Gastrocnemius medialis (tissue), 4 donors: ENCODE data around the gene NBPF14. TPM values are rescaled to one million over a fixed set of nuclear protein-coding genes. Genes with fewer than 3 reads are reported as not detected.
"Not testable (repeated sequence)": the region's sequence is repeated elsewhere in the genome, so short reads cannot be mapped to it uniquely, and the experiment has no call there.

Experiments
- ATAC-seq, 2 donors: fragments of 150-250 bp; one replicate each; pipeline ENCODE4 v1.9.1; 2016
- DNase-seq, 2 donors: peaks; one replicate each; pipeline ENCODE4 v3.0.0-alpha.2; 2019
- H3K27ac ChIP-seq, 4 donors: fragments of 200-600 bp; sonication (generic); 1 replicate in 1 of 4; 2 replicates in 3 of 4; pipeline ENCODE4 v1.5.1; 2016 to 2018; ENCODE audit warnings: mild to moderate bottlenecking in 2 of 4, moderate library complexity in 1 of 4
- H3K27me3 ChIP-seq, 3 donors: fragments of 200-600 bp; sonication (generic) in 2 of 3; 1 replicate in 1 of 3; 2 replicates in 2 of 3; pipeline versions ENCODE4 v1.5.1 to v1.6.0; 2016 to 2019; ENCODE audit warnings: mild to moderate bottlenecking in 1 of 3, moderate library complexity in 1 of 3
- H3K36me3 ChIP-seq, 2 donors: fragments of 200-600 bp; sonication (generic) in 1 of 2; one replicate each; pipeline ENCODE4 v1.5.1; 2017 to 2018
- H3K4me1 ChIP-seq, 2 donors: fragments of 200-600 bp; sonication (generic) in 1 of 2; one replicate each; pipeline ENCODE4 v1.5.1; 2016 to 2017; ENCODE audit warnings: mild to moderate bottlenecking in 2 of 2
- H3K4me3 ChIP-seq, 4 donors: fragments of 200-600 bp; sonication (generic) in 3 of 4; 1 replicate in 1 of 4; 2 replicates in 3 of 4; pipeline ENCODE4 v1.5.1; 2016 to 2019; ENCODE audit warnings: mild to moderate bottlenecking in 2 of 4
- H3K9me3 ChIP-seq, 3 donors: fragments of 200-600 bp; sonication (generic) in 2 of 3; 1 replicate in 1 of 3; 2 replicates in 2 of 3; pipeline ENCODE4 v1.5.1; 2016 to 2019
- CTCF ChIP-seq, 5 experiments: fragments of 450-650 bp in 3 of 5; fragments of 200-600 bp in 2 of 5; sonication (generic) in 2 of 5; IDR thresholded peaks in 4 of 5; conservative IDR thresholded peaks in 1 of 5; 1 replicate in 4 of 5; 2 replicates in 1 of 5; pipeline ENCODE4 v1.5.1; 2016 to 2019; ENCODE audit warnings: antibody characterized with exemption in 5 of 5, mild to moderate bottlenecking in 3 of 5, moderate library complexity in 3 of 5
- in situ Hi-C, 4 donors: fragments of 200-750 bp; cut with MboI; loops; one replicate each; pipeline versions ENCODE4 v1.15.0 to v1.8.0; 2017; ENCODE audit warnings: low sequenced_read_pairs in 4 of 4
- intact Hi-C: fragments of 100-400 bp; cut with DNase I; formaldehyde crosslinking; loops from one replicate; pipeline ENCODE4 v1.15.1; 2023; ENCODE audit warnings: low total_unique reads
- total RNA-seq, 4 donors: library from RNA; depleted of rRNA; stranded (reverse); fragments of >200 nt; gene quantifications; one replicate each; pipeline versions ENCODE4 v1.1.0 to v1.2.3, GENCODE V29; 2016

The NBPF14 gene
- total RNA-seq: 10 to 100 TPM in 2 of 4 donors, 1 to 10 TPM in 2; 6.9 to 25.3 (median 10.1) TPM

GRCh38 chr1:148595911-148596310, at the start of gene NBPF14:
NBPF14 (minus strand) TSS chr1:148596011; CDS start chr1:148595717, 294 bp downstream.
- in situ Hi-C loops, H3K4me3 ChIP-seq, H3K27me3 ChIP-seq, H3K27ac ChIP-seq, ATAC-seq, H3K36me3 ChIP-seq, H3K9me3 ChIP-seq, DNase-seq, intact Hi-C loops, H3K4me1 ChIP-seq: not testable (repeated sequence)

GRCh38 chr1:148625451-148625850, 29.6 kb upstream of the NBPF14 start:
- H3K4me1 ChIP-seq, H3K27me3 ChIP-seq, in situ Hi-C loops, H3K9me3 ChIP-seq, ATAC-seq, H3K4me3 ChIP-seq, H3K27ac ChIP-seq, intact Hi-C loops, H3K36me3 ChIP-seq: not testable (repeated sequence)
- DNase-seq: peak in 1 of 2 donors; percentile 13

GRCh38 chr1:148618216-148618615, 22.4 kb upstream of the NBPF14 start:
- ATAC-seq, DNase-seq, H3K27ac ChIP-seq, H3K27me3 ChIP-seq, H3K4me1 ChIP-seq, H3K36me3 ChIP-seq, H3K4me3 ChIP-seq, in situ Hi-C loops, intact Hi-C loops, H3K9me3 ChIP-seq: not testable (repeated sequence)

- in situ Hi-C loops, intact Hi-C loops, H3K36me3 ChIP-seq, H3K4me1 ChIP-seq, DNase-seq, H3K9me3 ChIP-seq, H3K27me3 ChIP-seq, ATAC-seq, H3K27ac ChIP-seq, H3K4me3 ChIP-seq: not testable (repeated sequence)
Measured at GRCh38 chr1:148605266-148605665, 9.5 kb upstream of the NBPF14 start.

GRCh38 chr1:148595360-148595759, 451 bp downstream of the NBPF14 start:
- DNase-seq, ATAC-seq, intact Hi-C loops, H3K27ac ChIP-seq, in situ Hi-C loops, H3K36me3 ChIP-seq, H3K4me3 ChIP-seq, H3K27me3 ChIP-seq, H3K9me3 ChIP-seq, H3K4me1 ChIP-seq: not testable (repeated sequence)
- TF ChIP-seq CTCF (IDR thresholded peaks at IDR 0.05 in 4 of 5, conservative IDR thresholded peaks at IDR 0.05 in 1 of 5): peak in 1 of 5 experiments; percentile 13

- peak overlapping the region in 1 of 4 donors; percentile 57 for H3K27ac ChIP-seq
- DNase-seq: peak in 1 of 2 donors; percentile 71
- H3K4me3 ChIP-seq, H3K27me3 ChIP-seq, intact Hi-C loops, in situ Hi-C loops, ATAC-seq, H3K9me3 ChIP-seq, H3K36me3 ChIP-seq, H3K4me1 ChIP-seq: not testable (repeated sequence)
Measured at GRCh38 chr1:148591098-148591497, 4.7 kb downstream of the NBPF14 start.

GRCh38 chr1:148532158-148532557, 63.7 kb downstream of the NBPF14 start:
- H3K4me3 ChIP-seq, H3K4me1 ChIP-seq, ATAC-seq, DNase-seq, in situ Hi-C loops, H3K36me3 ChIP-seq, H3K27ac ChIP-seq, H3K27me3 ChIP-seq, intact Hi-C loops, H3K9me3 ChIP-seq: not testable (repeated sequence)

GRCh38 chr1:148529101-148529567, 66.7 kb downstream of the NBPF14 start:
- ATAC-seq, H3K27ac ChIP-seq, H3K36me3 ChIP-seq, H3K9me3 ChIP-seq, H3K27me3 ChIP-seq, intact Hi-C loops, in situ Hi-C loops, H3K4me1 ChIP-seq: not testable (repeated sequence)
- peak in 1 of 2 donors; percentile 2 for DNase-seq
- H3K4me3 ChIP-seq: peak overlapping the region in 1 of 4 donors; percentile 33

GRCh38 chr1:148528591-148528990, 67.2 kb downstream of the NBPF14 start:
- DNase-seq, H3K36me3 ChIP-seq, in situ Hi-C loops, H3K27ac ChIP-seq, ATAC-seq, H3K4me1 ChIP-seq, H3K27me3 ChIP-seq, intact Hi-C loops, H3K9me3 ChIP-seq: not testable (repeated sequence)
- peak overlapping the region in 1 of 4 donors; percentile 33 for H3K4me3 ChIP-seq

GRCh38 chr1:148526587-148526986, 69.2 kb downstream of the NBPF14 start:
- ATAC-seq, H3K4me3 ChIP-seq, H3K27ac ChIP-seq, DNase-seq, intact Hi-C loops, in situ Hi-C loops, H3K9me3 ChIP-seq, H3K4me1 ChIP-seq, H3K27me3 ChIP-seq, H3K36me3 ChIP-seq: not testable (repeated sequence)

GRCh38 chr1:148523205-148524144, 72.3 kb downstream of the NBPF14 start:
- H3K9me3 ChIP-seq, H3K27ac ChIP-seq, intact Hi-C loops, DNase-seq, H3K36me3 ChIP-seq, H3K27me3 ChIP-seq, in situ Hi-C loops, H3K4me1 ChIP-seq: not testable (repeated sequence)
- ATAC-seq: peak in 1 of 2 donors; percentile 16
- H3K4me3 ChIP-seq: peak overlapping the region in 1 of 4 donors; percentile 43
